Raji (cell line): Measurements from ENCODE around the gene FKBP2.

Experiments
- POLR2A ChIP-seq: IDR thresholded peaks from 2 replicates; pipeline ENCODE4 v1.6.1; 2011; ENCODE audit warnings: low read depth, low read length, control low read depth; ENCODE audit not compliant: insufficient read depth

The FKBP2 gene

GRCh38 chr11:64209563-64209843 lies 31.4 kb upstream of the FKBP2 start:
- no peak for TF ChIP-seq POLR2A

GRCh38 chr11:64210301-64211020 lies 30.4 kb upstream of the FKBP2 start:
- no peak for TF ChIP-seq POLR2A

GRCh38 chr11:64211181-64211872 lies 29.6 kb upstream of the FKBP2 start:
- no peak for TF ChIP-seq POLR2A

- TF ChIP-seq POLR2A = no peak
Measured at GRCh38 chr11:64216879-64217278, 24.0 kb upstream of the FKBP2 start.

- no peak for TF ChIP-seq POLR2A
Measured at GRCh38 chr11:64218628-64219353, 22.1 kb upstream of the FKBP2 start.

GRCh38 chr11:64219354-64219684 lies 21.6 kb upstream of the FKBP2 start:
- TF ChIP-seq POLR2A = no peak

GRCh38 chr11:64219755-64220154 lies 21.1 kb upstream of the FKBP2 start:
- no peak for TF ChIP-seq POLR2A

- TF ChIP-seq POLR2A = no peak
Measured at GRCh38 chr11:64220271-64220670, 20.6 kb upstream of the FKBP2 start.

- TF ChIP-seq POLR2A = no peak
Measured at GRCh38 chr11:64220798-64221197, 20.1 kb upstream of the FKBP2 start.

- TF ChIP-seq POLR2A = no peak
Measured at GRCh38 chr11:64222651-64223000, 18.3 kb upstream of the FKBP2 start.

- 0 out of 2 replicates have a peak, but pooled peaks have one; percentile 24 for TF ChIP-seq POLR2A
Measured at GRCh38 chr11:64223001-64223651, 17.8 kb upstream of the FKBP2 start.

- TF ChIP-seq POLR2A = 0 out of 2 replicates have a peak, but pooled peaks have one; percentile 30
Measured at GRCh38 chr11:64224151-64224890, 16.6 kb upstream of the FKBP2 start.

GRCh38 chr11:64224891-64225607 lies 15.8 kb upstream of the FKBP2 start:
- TF ChIP-seq POLR2A = no peak

GRCh38 chr11:64225608-64226506 lies 15.0 kb upstream of the FKBP2 start, which contains the start of the genes NUDT22 and TRPT1:
NUDT22 (plus strand) TSS chr11:64226274; CDS start chr11:64226653, 379 bp downstream.
TRPT1 (minus strand) TSS chr11:64226186; CDS start chr11:64225860, 326 bp downstream.
- TF ChIP-seq POLR2A = peak; percentile 76
